HUDEP-2 (cell line): ENCODE data around the gene LNX1.

Experiments
- DNase-seq, 76 experiments: peaks; one replicate each; lab custom pipeline; 2025; ENCODE audit not compliant: unreplicated experiment in 76 of 76; lab: John Stamatoyannopoulos, UW

The LNX1 gene

DNA sequence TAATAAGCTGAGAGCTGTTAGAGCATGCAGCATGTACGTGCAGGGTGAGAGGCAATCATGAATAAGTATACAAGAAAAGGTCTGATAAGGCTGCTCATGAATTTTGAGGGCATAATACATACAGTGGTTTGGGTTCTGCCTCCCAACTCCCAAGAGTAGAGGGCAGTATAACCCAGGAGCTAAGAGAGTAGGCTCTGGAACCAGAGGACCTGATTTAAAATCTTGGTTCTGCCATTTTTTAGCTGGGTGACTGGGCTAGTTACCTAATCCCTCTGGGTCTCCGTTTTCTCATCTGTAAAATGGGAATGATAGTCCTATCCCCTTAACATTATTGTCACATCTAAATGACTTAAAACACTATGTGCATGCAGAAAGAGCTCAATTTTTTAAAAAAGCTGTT is 85.3 kb downstream of the LNX1 start:
- DNase-seq = no peak

DNA sequence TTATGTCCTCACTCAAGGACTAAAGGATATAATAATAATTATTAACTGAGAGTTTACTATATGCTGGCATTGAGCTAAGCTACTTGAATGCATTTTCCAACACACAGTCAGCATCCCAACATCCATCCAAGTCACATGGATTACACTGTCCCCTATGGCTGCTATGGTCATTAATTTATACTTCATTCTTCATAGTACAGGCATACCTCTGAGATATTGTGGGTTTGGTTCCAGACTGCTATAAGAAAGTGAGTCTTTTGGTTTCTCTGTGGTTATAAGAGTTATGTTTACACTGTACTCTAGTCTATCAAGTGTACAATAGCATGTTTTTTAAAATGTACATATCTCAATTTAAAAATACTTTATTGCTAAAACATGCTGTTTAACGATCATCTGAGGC is 89.2 kb downstream of the LNX1 start:
- no peak for DNase-seq

DNA sequence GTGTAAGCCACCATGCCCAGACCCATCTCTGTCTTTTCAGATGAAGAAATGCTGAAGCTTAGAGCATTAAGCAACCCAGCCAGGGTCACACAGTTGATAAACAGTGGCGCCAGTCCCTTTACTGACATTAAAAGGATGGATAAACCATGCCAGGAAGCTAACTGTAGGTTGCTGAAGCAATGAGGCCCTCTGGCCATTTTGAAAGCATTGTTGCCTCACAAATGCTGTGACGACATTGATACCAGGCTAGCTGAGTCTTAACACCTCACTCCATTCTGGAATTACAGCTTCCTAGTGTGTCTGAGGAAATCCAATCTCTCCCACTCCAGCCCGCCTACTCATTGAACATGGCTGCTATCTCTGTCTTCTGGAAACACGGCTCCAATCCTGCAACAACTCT is 89.7 kb downstream of the LNX1 start:
- no peak for DNase-seq

DNA sequence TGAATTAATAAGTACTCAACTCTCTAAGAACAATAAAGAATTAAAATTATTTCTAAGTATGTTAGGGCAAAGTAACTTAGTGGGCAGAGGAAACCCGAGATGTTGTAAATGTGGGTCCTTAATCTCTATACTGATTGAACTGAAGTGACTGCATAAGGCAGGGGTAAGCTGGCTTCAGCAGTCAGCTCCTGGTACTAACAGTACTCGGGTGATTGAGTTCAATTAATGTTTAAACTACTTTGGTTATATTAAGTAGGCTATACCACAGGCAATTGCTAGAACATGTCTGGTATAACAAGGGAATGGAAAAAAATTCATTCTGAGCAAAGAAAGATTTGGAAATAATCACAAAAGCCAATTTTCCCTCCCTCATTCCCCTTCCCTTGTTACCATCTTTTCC is 90.7 kb downstream of the LNX1 start:
- no peak for DNase-seq

DNA sequence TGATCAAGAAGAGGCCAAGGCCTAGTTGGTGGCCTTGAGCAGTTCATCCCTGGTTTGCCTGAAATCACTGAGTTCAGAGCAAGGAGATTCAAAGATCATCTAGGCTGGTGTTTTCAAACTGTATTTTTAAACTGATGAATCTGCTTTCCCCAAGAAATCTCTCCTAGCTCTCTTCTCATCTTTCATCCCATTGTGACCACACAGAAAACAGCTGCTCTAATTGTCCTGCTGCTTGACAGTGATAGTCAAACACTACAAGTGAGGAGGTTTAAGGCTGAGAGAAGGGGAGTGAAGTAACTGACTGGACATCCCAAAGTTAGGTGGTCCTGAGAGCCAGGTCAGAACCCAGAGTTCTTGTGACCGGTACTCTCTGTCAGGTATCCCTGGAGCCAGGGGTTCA is 91.5 kb downstream of the LNX1 start:
- DNase-seq = no peak

DNA sequence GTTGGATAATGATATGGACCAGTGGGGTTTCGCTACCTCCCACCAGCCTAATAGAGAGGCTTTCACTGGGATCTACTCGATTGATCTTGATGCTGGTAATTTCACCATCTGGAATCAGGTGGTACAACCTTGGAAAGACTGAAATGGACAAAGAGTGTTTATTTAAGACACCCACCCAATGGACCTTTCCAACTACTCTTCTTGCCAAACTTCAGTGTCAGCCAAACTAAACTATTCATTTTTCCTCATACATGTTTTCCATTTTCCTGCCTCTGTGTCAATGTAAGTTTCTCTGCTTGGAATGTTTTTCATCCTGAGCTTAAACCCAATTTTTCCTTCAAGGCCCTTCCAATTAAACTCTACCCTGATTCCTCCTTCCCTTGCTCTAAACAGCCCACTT is 92.6 kb downstream of the LNX1 start:
- DNase-seq = no peak

DNA sequence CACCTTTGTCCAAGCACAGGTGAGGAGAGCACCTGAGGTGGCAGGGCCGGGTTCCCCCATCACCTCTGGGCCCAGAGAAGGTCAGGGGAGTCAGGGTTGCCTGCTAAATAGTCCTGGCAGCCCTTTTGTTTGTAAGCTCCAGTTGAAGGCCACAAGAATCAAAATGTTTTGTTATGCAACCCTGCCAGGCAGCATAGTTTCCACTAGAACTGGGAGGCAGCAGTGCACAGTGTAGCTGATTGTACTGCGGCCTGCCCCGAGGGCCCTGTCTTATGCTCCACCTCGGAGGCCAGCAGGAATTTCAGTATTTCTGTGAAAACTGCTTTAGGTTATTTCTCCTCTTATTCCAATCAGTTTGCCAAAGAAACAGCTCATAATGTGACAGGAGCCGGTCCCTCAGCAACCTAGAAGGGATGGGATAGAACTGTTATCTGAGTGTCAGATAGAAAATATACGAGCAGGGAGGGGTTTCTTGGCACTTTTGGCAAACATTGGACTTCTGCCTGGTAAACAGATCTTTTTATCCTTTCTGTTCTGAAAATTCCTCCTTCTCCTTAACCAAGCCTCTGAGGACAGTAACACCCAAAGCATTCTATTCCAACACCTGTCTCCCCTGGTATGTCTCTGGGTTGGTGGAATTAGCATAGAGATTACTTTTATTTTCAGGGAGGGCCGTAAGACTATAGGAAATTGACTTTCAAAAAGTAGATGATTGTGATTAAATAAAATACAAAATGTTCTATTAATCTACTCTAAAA is 93.6 kb downstream of the LNX1 start:
- no peak for DNase-seq

DNA sequence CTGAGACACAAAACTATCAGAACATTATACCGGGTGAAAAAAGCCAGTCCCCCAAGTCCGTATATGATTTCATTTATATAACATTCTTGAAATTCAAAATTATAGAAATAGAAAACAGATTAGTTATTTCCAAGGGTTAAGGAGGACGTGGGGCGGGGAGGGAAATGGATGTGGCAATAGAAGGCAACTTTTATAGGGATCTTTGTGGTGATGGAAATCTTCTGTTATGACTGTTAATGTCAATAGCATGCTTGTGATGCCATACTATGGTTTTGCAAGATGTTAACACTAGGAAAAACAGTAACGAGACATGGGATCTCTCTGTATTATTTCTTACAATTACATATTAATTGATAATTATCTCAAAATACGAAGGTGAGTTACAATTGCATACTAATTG is 96.4 kb downstream of the LNX1 start:
- no peak for DNase-seq

DNA sequence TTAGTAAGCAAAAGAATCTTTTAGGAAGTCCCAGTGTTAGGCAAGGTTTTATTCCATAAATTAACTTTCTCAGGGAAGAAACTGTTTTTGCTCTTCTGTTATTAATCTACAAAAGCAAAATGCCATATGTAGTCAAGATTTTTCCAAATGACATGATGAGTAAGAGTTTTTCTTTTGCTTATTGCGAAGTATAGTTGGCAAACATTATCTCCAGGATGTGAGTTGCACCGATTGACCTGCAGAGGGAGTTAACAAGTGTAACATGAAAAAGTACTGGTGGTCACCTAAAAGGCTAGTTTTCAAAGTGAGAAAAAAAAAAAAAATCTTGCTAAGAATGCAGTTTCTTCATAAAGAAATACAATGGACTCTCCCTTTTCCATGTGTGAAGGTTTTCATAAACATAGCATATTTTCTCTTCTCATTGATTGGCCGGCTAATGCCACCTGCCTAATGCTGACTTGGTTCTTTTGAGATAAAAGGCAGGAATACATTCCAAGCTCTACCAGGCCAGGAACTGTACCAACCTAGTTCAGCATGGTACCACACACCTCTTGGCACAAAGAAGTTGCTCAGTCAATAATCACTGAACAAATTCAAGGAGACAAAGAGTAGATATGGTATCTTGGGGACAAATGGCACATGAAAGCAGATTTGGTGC is 100.2 kb downstream of the LNX1 start:
- peak in 2 of 76 experiments; percentile 0 for DNase-seq

DNA sequence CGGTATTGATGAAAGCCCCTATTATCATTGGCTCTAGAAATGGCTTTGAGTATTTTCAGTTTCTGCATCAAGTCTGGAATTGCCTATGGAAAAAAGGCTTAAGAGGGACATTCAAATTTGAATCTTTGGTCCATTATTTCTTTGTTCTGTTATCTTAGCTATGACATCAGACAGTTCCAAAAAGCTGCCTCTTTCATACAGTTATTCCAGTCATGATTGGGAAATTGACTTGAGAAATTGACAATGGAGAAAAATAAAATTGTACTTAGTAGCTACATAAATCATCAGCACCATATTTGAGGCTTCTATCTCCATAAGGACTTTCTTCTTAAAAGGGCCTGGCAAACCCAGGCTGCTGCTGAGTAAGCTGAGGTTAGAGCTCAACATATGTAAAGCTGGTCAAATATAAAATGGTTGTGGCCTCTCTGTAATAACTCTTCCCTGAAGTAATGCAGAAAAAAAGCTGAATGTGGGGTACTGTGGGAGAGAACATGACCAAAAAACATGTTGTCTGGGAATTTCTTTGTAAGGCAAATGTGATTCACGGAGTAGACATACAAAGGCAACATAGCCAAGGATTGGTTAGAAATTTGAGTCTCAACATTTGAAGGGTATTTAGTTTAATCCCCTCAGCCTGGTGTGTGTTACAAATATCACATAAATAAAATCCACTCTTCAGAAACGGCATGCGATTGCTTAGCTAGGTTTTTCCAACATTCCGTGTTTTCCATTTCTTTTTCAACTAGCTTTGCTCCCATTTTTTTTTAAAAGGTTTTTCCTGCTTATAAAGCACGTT is 100.9 kb downstream of the LNX1 start:
- DNase-seq = no peak

DNA sequence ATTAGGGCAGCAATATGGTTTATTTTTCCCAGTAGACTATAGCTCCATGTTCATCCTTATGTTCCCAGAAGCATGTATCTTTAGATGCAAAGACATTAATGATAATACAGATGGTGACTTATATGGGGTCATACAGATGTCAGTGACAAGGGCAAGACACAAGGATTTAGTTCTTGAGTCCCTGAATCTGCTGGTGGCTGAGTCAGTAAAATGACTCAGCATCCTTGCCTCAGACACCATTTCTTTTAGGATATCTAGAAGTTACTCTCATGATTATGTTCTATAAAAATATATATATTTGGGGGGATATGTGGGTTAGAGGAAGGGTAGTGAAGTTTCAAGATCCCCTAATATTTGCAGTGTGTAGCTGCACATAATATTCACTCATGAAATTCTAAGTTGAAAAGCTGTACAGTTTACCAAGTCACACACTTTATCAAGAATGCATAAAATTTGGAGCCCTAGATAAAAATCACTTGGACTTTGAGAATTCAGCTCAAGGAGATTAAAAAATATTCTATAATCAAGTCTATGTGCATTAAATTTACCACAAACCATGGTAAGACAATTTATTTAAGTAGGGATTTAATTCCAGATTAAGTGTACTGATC is 101.9 kb downstream of the LNX1 start:
- no peak for DNase-seq

DNA sequence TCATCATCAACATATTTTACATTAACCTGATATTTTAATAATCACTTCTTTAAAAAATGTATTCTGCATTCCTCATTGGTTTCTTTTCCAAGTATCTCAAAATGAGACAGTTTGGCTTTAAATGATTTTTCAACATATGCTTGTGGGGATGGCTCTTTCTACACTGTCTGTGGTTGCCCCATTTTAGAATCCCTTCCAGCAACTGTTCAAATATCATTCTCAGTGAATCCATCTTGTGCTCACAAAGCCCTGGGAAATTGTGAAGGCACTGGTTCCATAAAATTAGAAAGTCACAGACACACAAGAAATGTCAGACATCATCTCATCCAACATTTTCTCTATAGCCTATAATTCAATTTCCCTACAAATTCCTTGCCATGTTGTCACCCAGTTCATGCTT is 103.5 kb downstream of the LNX1 start:
- no peak for DNase-seq

DNA sequence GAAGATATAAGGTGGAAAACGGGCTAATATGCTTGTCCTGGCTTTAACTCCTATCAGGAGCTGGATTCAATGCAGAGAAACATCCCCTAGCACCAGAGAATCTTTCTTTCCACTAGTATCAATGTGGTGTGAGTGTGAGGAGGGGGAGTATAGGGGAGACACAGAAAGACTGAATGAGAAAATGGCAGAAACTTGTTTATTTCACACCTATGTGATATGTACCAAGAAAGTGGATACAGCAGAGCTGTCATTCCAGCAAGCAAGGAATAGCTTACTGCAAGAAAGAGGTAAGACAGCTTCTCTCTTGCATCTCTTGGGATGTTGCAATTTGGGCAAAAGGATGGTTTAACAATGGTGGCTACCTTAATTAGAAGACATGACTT is 105.6 kb downstream of the LNX1 start:
- DNase-seq = no peak

DNA sequence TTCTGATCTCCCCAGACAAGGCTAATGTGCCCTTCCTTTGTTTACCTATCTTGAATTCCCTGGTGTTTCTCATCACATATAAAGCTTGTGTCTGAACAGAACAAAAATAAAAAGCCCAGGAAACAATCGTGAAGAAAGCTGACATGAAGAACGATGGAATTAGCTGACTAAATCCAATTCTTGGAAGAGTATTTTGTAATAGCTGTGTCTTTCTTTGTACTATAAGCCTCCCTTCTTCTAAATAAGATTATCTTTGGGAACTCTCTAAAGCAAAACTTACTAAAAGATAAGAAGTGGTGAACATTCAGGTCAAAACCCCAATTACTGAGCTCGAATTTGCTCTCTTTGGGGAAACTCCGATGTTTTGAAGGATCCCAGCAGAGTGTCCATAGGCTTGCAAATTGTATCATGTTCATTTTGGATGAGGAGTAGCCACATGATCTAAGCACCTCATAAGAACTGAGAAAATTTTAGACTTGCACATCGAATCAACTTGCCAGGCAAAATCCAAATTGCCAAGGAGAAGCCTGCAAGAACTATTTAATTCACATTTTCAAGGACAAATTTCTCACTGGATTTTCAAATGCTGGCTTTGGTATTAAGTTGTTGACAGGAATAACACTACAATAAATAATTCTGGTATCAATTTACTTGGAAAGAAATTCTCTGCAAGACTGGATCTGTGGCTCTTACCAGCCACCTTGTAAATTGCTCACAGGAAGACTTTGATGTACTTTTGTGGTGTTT is 106.2 kb downstream of the LNX1 start:
- DNase-seq = no peak

DNA sequence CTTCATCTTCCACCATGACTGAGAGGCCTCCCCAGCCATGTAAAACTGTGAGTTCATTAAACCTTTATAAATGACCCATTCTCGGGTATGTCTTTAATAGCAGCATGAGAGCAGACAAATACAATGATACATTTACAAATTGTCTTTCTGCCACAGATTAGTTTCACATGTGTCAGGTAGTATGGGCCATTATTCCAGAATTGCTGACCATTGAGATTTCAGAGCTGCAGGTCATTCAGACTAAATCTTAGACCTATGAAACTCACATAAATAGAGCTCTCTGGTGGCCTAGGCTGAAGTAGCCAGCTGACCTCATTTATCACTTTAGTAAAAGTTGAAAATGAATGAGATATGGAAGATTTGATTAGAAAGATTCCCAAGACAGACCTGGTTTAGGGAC is 108.0 kb downstream of the LNX1 start:
- DNase-seq = no peak

DNA sequence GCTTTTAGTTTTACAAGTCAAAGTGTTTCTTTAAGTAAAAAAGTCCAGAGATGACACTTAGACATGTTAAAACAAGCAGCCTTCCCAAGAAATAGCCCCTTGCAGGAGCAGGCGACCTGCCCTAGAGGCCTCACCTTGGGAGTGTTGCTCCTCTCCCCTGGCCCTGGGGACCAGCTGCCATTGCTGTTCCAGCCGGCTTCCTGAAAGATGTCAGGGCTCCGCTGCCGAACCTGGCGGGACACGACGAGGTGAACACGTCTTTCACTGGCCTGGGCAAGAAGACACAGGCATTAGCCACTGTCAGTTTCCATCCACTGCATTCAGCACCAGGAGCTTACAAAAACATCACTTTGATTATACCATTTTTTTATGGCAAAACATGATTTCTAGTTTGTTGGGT is 109.7 kb downstream of the LNX1 start:
- no peak for DNase-seq

DNA sequence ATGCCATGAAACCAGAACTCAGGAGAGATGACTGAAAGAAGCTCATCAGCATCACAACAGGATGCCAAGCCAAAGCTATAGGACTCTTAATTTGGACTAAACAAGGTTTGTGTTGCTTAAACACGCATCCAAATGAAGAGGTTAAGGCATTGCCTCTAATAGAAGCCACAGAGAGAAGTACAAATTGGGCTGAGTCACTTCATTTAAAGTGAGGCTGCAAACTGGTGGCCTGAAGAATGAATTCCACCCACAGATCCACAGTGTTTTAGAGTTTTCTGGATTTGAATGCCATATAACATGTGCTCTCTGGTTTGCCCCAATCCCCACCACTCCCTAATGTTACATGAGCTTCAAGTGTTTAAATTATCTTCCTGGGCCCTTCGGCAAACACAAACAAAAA is 110.4 kb downstream of the LNX1 start:
- DNase-seq = no peak

DNA sequence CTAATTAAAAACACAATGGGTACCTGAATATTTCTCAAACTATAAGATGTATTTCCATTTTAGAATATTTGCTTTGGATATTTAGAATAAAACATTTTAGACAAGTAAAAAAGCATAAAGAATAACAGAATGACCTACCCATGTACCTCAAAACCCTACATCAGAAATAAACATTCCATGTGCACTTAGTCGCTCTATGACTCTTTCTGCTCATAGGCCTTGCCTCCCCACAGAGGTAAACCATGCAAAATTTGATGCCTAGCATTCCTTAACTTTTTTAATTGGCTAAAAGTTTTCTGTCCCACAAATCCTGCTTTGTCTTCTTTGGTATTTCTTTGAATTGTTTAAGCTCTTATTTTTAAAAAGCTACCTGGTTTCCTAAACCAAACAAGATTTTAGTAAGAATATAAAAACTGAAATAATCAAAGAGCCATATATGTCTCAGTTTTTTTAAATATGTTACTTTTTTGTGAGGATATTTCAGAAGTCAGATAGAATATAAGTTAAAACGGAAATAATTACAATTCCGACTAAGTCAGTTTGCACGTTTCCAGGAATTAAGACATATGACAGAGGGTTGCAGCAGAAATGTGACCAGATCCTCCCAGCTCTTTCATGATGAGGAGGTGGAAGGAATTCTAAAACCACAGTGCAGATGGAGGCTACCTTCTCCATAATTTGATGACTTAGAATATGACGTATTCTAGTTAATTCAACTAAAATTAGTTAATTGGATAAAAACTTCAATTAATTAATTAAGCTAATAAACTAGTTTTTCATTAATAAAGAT is 111.4 kb downstream of the LNX1 start:
- no peak for DNase-seq

DNA sequence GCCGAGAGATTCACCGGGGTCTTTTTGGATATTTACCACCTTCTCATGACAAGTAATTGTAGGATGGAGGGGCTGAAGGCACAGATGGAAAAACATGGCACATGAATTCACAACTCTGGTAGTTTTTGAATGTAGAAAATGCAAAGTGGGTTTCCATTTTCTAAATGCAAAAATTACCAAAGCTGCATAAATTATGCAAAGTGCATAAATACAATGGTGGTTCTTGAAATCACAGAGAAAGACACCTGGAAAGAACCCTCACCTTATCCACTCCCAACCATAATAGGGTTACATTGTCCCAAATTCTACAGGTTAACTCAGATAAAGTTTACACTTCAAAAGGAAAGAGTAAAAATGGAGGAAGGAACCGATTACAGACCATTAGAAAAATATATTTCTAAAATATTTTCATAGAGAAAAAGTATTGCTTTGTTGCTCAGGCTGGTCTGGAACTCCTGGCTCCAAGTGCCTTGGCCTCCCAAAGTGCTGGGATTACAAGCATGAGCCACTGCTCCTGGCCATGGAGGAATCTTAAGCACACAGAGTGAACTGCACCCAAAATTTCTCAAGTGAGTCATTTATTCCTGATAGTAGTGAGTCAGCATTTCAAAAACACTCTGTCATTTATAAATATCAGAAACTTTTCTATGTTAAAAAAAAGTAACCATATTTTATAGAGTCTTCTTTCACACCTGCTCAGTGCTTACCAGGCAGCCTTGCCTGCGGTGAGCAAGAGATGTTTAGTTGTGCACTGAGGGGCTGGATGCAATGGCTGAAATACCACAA is 112.4 kb downstream of the LNX1 start:
- DNase-seq = peak in 2 of 76 experiments; percentile 2 to 7
